Measurements from ENCODE around the gene KRT15. TPM values are rescaled to one million over a fixed set of nuclear protein-coding genes. Genes with fewer than 3 reads are reported as not detected.

The KRT15 gene
- polyA plus RNA-seq, 1 of the 3 experiments (the other 2 are of a cell fraction), result 16.9 TPM

GRCh38 chr17:41530062-41531048 lies 11.7 kb upstream of the KRT15 start:
- H3K27me3 ChIP-seq (ENCODE audit: insufficient read depth), result no peaks in the 10 kb centered on the region
- H4K20me1 ChIP-seq (ENCODE audit: insufficient read depth), result no peaks in the 10 kb centered on the region
- H2AFZ ChIP-seq (ENCODE audit: low read depth), result peak overlapping the region; percentile 10; the same call in 1 of the 2 replicates
- H3K9ac ChIP-seq, result peak overlapping the region; percentile 52
- H3K27ac ChIP-seq (ENCODE audit: low read depth in 2 of 2, low read length in 1 of 2), result peak overlapping the region; percentile 94 to 99
- CTCF ChIA-PET, result interaction anchor here (0.6 to 10.6 kb wide), 11 partner anchors 7 to 158 kb away, joined by 3 to 144 read pairs (median 5); partner anchors contain the start of gene EIF1
- no peaks in the 10 kb centered on the region for H3K36me3 ChIP-seq (replicated peaks in 1 of 2; ENCODE audit: control insufficient read depth in 1 of 2, insufficient read depth in 2 of 2, low read length in 1 of 2)
- peaks cover 17% of the 10 kb centered on the region for H3F3A ChIP-seq (replicated peaks; ENCODE audit: insufficient read depth)
- H3K4me2 ChIP-seq, result peak overlapping the region; percentile 64
- POLR2A ChIA-PET, result interaction anchor here (0.7 to 2.8 kb wide), 10 partner anchors 10 to 159 kb away, joined by 3 to 30 read pairs (median 6); partner anchors contain the start of genes EIF1 and KRT15
- peak; percentile 93 for DNase-seq
- no peaks in the 10 kb centered on the region for H3K9me2 ChIP-seq
- H3K4me3 ChIP-seq (ENCODE audit: low read depth in 2 of 2, low read length in 1 of 2), result no peak overlapping the region
- peaks cover 24 to 38% of the 10 kb centered on the region in 2 experiments for H3K4me1 ChIP-seq (ENCODE audit: control insufficient read depth in 1 of 2, insufficient read depth in 2 of 2, low read depth in 1 of 2, low read length in 1 of 2)
- no peaks in the 10 kb centered on the region for H3K9me3 ChIP-seq
- 20% methylated on average over 8 of the region's 8 CpGs for whole genome bisulfite sequencing (ENCODE audit: low lambda C conversion rate)
- no peaks in the 10 kb centered on the region for H3K79me2 ChIP-seq (ENCODE audit: insufficient read depth)
- no peak; the same call in 1 of the 2 replicates for TF ChIP-seq SIN3A (IDR thresholded peaks at IDR 0.05; ENCODE audit: borderline replicate concordance, low read depth, low read length)
- TF ChIP-seq, protein P1, sequence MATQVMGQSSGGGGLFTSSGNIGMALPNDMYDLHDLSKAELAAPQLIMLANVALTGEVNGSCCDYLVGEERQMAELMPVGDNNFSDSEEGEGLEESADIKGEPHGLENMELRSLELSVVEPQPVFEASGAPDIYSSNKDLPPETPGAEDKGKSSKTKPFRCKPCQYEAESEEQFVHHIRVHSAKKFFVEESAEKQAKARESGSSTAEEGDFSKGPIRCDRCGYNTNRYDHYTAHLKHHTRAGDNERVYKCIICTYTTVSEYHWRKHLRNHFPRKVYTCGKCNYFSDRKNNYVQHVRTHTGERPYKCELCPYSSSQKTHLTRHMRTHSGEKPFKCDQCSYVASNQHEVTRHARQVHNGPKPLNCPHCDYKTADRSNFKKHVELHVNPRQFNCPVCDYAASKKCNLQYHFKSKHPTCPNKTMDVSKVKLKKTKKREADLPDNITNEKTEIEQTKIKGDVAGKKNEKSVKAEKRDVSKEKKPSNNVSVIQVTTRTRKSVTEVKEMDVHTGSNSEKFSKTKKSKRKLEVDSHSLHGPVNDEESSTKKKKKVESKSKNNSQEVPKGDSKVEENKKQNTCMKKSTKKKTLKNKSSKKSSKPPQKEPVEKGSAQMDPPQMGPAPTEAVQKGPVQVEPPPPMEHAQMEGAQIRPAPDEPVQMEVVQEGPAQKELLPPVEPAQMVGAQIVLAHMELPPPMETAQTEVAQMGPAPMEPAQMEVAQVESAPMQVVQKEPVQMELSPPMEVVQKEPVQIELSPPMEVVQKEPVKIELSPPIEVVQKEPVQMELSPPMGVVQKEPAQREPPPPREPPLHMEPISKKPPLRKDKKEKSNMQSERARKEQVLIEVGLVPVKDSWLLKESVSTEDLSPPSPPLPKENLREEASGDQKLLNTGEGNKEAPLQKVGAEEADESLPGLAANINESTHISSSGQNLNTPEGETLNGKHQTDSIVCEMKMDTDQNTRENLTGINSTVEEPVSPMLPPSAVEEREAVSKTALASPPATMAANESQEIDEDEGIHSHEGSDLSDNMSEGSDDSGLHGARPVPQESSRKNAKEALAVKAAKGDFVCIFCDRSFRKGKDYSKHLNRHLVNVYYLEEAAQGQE (IDR thresholded peaks at IDR 0.05; ENCODE audit: low read depth, low read length), result peak; percentile 78
- TF ChIP-seq EZH2phosphoT487 (IDR thresholded peaks at IDR 0.05; ENCODE audit: borderline replicate concordance, low read depth), result no peak
- TF ChIP-seq FOSL2 (IDR thresholded peaks at IDR 0.05; ENCODE audit: borderline replicate concordance, low read depth), result peak; percentile 98
- TF ChIP-seq MEF2A (IDR thresholded peaks at IDR 0.05; ENCODE audit: borderline replicate concordance, low read depth), result peak; percentile 60; the same call in 1 of the 2 replicates
- no peak for TF ChIP-seq YY1 (IDR thresholded peaks at IDR 0.05; ENCODE audit: low read depth)
- TF ChIP-seq, protein P2, sequence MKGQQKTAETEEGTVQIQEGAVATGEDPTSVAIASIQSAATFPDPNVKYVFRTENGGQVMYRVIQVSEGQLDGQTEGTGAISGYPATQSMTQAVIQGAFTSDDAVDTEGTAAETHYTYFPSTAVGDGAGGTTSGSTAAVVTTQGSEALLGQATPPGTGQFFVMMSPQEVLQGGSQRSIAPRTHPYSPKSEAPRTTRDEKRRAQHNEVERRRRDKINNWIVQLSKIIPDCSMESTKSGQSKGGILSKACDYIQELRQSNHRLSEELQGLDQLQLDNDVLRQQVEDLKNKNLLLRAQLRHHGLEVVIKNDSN (IDR thresholded peaks at IDR 0.05; ENCODE audit: borderline replicate concordance, low read depth), result peak; percentile 49
- TF ChIP-seq POLR2AphosphoS5 (IDR thresholded peaks at IDR 0.05; ENCODE audit: low read depth, low read length), result peak; percentile 91
- TF ChIP-seq ELF1 (IDR thresholded peaks at IDR 0.05), result peak; percentile 24; the same call in 1 of the 2 replicates
- peak; percentile 85 for TF ChIP-seq NFIC (IDR thresholded peaks at IDR 0.05; ENCODE audit: borderline replicate concordance)
- TF ChIP-seq, protein P3, sequence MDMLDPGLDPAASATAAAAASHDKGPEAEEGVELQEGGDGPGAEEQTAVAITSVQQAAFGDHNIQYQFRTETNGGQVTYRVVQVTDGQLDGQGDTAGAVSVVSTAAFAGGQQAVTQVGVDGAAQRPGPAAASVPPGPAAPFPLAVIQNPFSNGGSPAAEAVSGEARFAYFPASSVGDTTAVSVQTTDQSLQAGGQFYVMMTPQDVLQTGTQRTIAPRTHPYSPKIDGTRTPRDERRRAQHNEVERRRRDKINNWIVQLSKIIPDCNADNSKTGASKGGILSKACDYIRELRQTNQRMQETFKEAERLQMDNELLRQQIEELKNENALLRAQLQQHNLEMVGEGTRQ (IDR thresholded peaks at IDR 0.05; ENCODE audit: borderline replicate concordance, low read depth, low read length), result no peak
- TF ChIP-seq RAD21 (IDR thresholded peaks at IDR 0.05; ENCODE audit: low read length), result peak; percentile 49
- TF ChIP-seq FOXJ3 (CRISPR knock-in tag; IDR thresholded peaks at IDR 0.05), result peak; percentile 31; the same call in 1 of the 2 replicates
- TF ChIP-seq, protein P4, sequence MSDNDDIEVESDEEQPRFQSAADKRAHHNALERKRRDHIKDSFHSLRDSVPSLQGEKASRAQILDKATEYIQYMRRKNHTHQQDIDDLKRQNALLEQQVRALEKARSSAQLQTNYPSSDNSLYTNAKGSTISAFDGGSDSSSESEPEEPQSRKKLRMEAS (IDR thresholded peaks at IDR 0.05; ENCODE audit: low read depth), result peak; percentile 72; the same call in 1 of the 2 replicates
- TF ChIP-seq TAF1 (IDR thresholded peaks at IDR 0.05; ENCODE audit: borderline replicate concordance, low read depth, low read length), result peak; percentile 46; the same call in 1 of the 2 replicates
- peak; percentile 93 for TF ChIP-seq RFX5 (IDR thresholded peaks at IDR 0.05; ENCODE audit: low read length)
- peak; percentile 81 for TF ChIP-seq RCOR1 (IDR thresholded peaks at IDR 0.05; ENCODE audit: low read length)
- peak; percentile 27; the same call in 1 of the 2 replicates for TF ChIP-seq MXI1 (IDR thresholded peaks at IDR 0.05; ENCODE audit: low read depth, low read length)
- no peak for TF ChIP-seq IRF3 (IDR thresholded peaks at IDR 0.05; ENCODE audit: low read depth, low read length)
- peak; percentile 89 for TF ChIP-seq CHD2 (IDR thresholded peaks at IDR 0.05; ENCODE audit: low read length, partially characterized antibody)
- peak; percentile 99 for TF ChIP-seq JUND (IDR thresholded peaks at IDR 0.05)
- TF ChIP-seq TEAD4 (IDR thresholded peaks at IDR 0.05; ENCODE audit: borderline replicate concordance, insufficient read depth), result peak; percentile 54
- TF ChIP-seq FOXM1 (IDR thresholded peaks at IDR 0.05; ENCODE audit: low read depth), result peak; percentile 70; the same call in 1 of the 2 replicates
- peak; percentile 92 for TF ChIP-seq PBX3 (IDR thresholded peaks at IDR 0.05)

Data from SK-N-SH (cell line).